HEK293 (cell line): Measurements from ENCODE around the gene CKM.
A peak's percentile ranks its signal among the peaks of the same experiment; 100 is the strongest.

Source experiments
- ATF2 ChIP-seq: fragments of 450-650 bp; formaldehyde crosslinking; IDR thresholded peaks from 2 replicates; pipeline ENCODE4 v1.5.1; 2016; ENCODE audit warnings: missing biosample characterization, missing genetic modification characterization, low read depth
- KLF10 ChIP-seq: fragments of 450-650 bp; IDR thresholded peaks from 2 replicates; pipeline ENCODE4 v1.5.1; 2018; ENCODE audit warnings: missing biosample characterization, mild to moderate bottlenecking, missing genetic modification characterization
- MYNN ChIP-seq: fragments of 450-650 bp; formaldehyde crosslinking; IDR thresholded peaks from 2 replicates; pipeline ENCODE4 v1.5.1; 2016; ENCODE audit warnings: missing biosample characterization, missing genetic modification characterization, borderline replicate concordance
- MZF1 ChIP-seq: fragments of 450-650 bp; formaldehyde crosslinking; IDR thresholded peaks from 2 replicates; pipeline ENCODE4 v1.5.1; 2017; ENCODE audit warnings: missing biosample characterization, missing genetic modification characterization, borderline replicate concordance
- OSR2 ChIP-seq: fragments of 450-650 bp; formaldehyde crosslinking; IDR thresholded peaks from 2 replicates; pipeline ENCODE4 v1.5.1; 2016; ENCODE audit warnings: missing biosample characterization, missing genetic modification characterization
- PRDM1 ChIP-seq: fragments of 450-650 bp; formaldehyde crosslinking; IDR thresholded peaks from 2 replicates; pipeline ENCODE4; 2016; ENCODE audit warnings: missing biosample characterization, missing genetic modification characterization
- RBAK ChIP-seq: fragments of 450-650 bp; formaldehyde crosslinking; IDR thresholded peaks from 2 replicates; pipeline ENCODE4 v1.5.1; 2016; ENCODE audit warnings: missing biosample characterization, missing genetic modification characterization
- SALL2 ChIP-seq: fragments of 450-650 bp; formaldehyde crosslinking; IDR thresholded peaks from 2 replicates; pipeline ENCODE4 v1.5.0; 2017; ENCODE audit warnings: missing biosample characterization, mild to moderate bottlenecking, missing genetic modification characterization, borderline replicate concordance
- TRIM28 ChIP-seq: IDR thresholded peaks from 2 replicates; pipeline ENCODE4 v1.6.1; 2011; ENCODE audit warnings: low read length, control low read depth, borderline replicate concordance
- ZBTB1 ChIP-seq: fragments of 450-650 bp; formaldehyde crosslinking; IDR thresholded peaks from 2 replicates; pipeline ENCODE4 v1.5.1; 2016; ENCODE audit warnings: missing biosample characterization, missing genetic modification characterization
- ZBTB20 ChIP-seq: fragments of 450-650 bp; formaldehyde crosslinking; IDR thresholded peaks from 2 replicates; pipeline ENCODE4 v1.5.1; 2016; ENCODE audit warnings: missing biosample characterization, missing genetic modification characterization
- ZBTB26 ChIP-seq: fragments of 450-650 bp; formaldehyde crosslinking; optimal IDR thresholded peaks from 2 replicates; pipeline ENCODE3; 2016; ENCODE audit warnings: missing biosample characterization, mild to moderate bottlenecking, missing genetic modification characterization
- ZBTB44 ChIP-seq: fragments of 450-650 bp; IDR thresholded peaks from 2 replicates; pipeline ENCODE4 v1.5.1; 2018; ENCODE audit warnings: missing biosample characterization, mild to moderate bottlenecking, missing genetic modification characterization
- ZBTB49 ChIP-seq: fragments of 450-650 bp; formaldehyde crosslinking; IDR thresholded peaks from 2 replicates; pipeline ENCODE4 v1.5.1; 2016; ENCODE audit warnings: missing biosample characterization, missing genetic modification characterization, low read depth
- ZBTB7A ChIP-seq: fragments of 450-650 bp; formaldehyde crosslinking; IDR thresholded peaks from 2 replicates; pipeline ENCODE4 v1.5.1; 2016; ENCODE audit warnings: low read depth, missing biosample characterization, missing genetic modification characterization
- ZBTB8A ChIP-seq: fragments of 450-650 bp; formaldehyde crosslinking; IDR thresholded peaks from 2 replicates; pipeline ENCODE4 v1.5.1; 2016; ENCODE audit warnings: missing biosample characterization, missing genetic modification characterization
- ZFP37 ChIP-seq: fragments of 450-650 bp; formaldehyde crosslinking; IDR thresholded peaks from 2 replicates; pipeline ENCODE4 v1.5.1; 2016; ENCODE audit warnings: missing biosample characterization, missing genetic modification characterization
- ZFP69B ChIP-seq: fragments of 450-650 bp; formaldehyde crosslinking; IDR thresholded peaks from 2 replicates; pipeline ENCODE4 v1.5.1; 2016; ENCODE audit warnings: missing biosample characterization, missing genetic modification characterization
- ZNF169 ChIP-seq: fragments of 450-650 bp; formaldehyde crosslinking; IDR thresholded peaks from 2 replicates; pipeline ENCODE4 v1.5.1; 2016; ENCODE audit warnings: missing biosample characterization, missing genetic modification characterization
- ZNF214 ChIP-seq: fragments of 450-650 bp; formaldehyde crosslinking; IDR thresholded peaks from 2 replicates; pipeline ENCODE4 v1.5.1; 2017; ENCODE audit warnings: missing biosample characterization, mild to moderate bottlenecking, missing genetic modification characterization, borderline replicate concordance
- ZNF24 ChIP-seq: fragments of 450-650 bp; formaldehyde crosslinking; IDR thresholded peaks from 2 replicates; pipeline ENCODE4 v1.5.1; 2016; ENCODE audit warnings: missing biosample characterization, missing genetic modification characterization
- ZNF366 ChIP-seq: fragments of 450-650 bp; formaldehyde crosslinking; conservative IDR thresholded peaks from 2 replicates; pipeline ENCODE4 v1.5.1; 2016; ENCODE audit warnings: missing biosample characterization, missing genetic modification characterization
- ZNF416 ChIP-seq: fragments of 450-650 bp; formaldehyde crosslinking; IDR thresholded peaks from 2 replicates; pipeline ENCODE4 v1.5.1; 2016; ENCODE audit warnings: missing biosample characterization, missing genetic modification characterization
- ZNF426 ChIP-seq: fragments of 450-650 bp; formaldehyde crosslinking; IDR thresholded peaks from 2 replicates; pipeline ENCODE4 v1.5.1; 2017; ENCODE audit warnings: missing biosample characterization, missing genetic modification characterization, mild to moderate bottlenecking, inconsistent platforms, moderate library complexity
- ZNF433 ChIP-seq: fragments of 450-650 bp; formaldehyde crosslinking; IDR thresholded peaks from 2 replicates; pipeline ENCODE4 v1.5.1; 2016; ENCODE audit warnings: missing biosample characterization, missing genetic modification characterization, low read depth
- ZNF488 ChIP-seq: fragments of 450-650 bp; formaldehyde crosslinking; IDR thresholded peaks from 2 replicates; pipeline ENCODE4 v1.5.1; 2016; ENCODE audit warnings: missing biosample characterization, missing genetic modification characterization
- ZNF530 ChIP-seq: fragments of 450-650 bp; formaldehyde crosslinking; IDR thresholded peaks from 2 replicates; pipeline ENCODE4 v1.5.1; 2016; ENCODE audit warnings: low read depth, missing biosample characterization, missing genetic modification characterization
- ZNF600 ChIP-seq: fragments of 450-650 bp; formaldehyde crosslinking; IDR thresholded peaks from 2 replicates; pipeline ENCODE4 v1.5.1; 2016; ENCODE audit warnings: missing biosample characterization, missing genetic modification characterization
- ZNF610 ChIP-seq: fragments of 450-650 bp; formaldehyde crosslinking; IDR thresholded peaks from 2 replicates; pipeline ENCODE4 v1.5.1; 2016; ENCODE audit warnings: missing biosample characterization, missing genetic modification characterization, borderline replicate concordance
- ZNF621 ChIP-seq: fragments of 450-650 bp; formaldehyde crosslinking; IDR thresholded peaks from 2 replicates; pipeline ENCODE4 v1.5.1; 2017; ENCODE audit warnings: missing biosample characterization, missing genetic modification characterization
- ZNF623 ChIP-seq: fragments of 450-650 bp; formaldehyde crosslinking; IDR thresholded peaks from 2 replicates; pipeline ENCODE4 v1.5.1; 2016; ENCODE audit warnings: missing biosample characterization, missing genetic modification characterization
- ZNF626 ChIP-seq: fragments of 450-650 bp; sonication (Bioruptor Pico); formaldehyde crosslinking; IDR thresholded peaks from 2 replicates; pipeline ENCODE4 v1.5.1; 2018; ENCODE audit warnings: missing biosample characterization, missing genetic modification characterization, inconsistent platforms
- ZNF701 ChIP-seq: fragments of 450-650 bp; formaldehyde crosslinking; IDR thresholded peaks from 2 replicates; pipeline ENCODE4 v1.5.1; 2016; ENCODE audit warnings: missing biosample characterization, missing genetic modification characterization
- ZSCAN18 ChIP-seq: fragments of 450-650 bp; formaldehyde crosslinking; IDR thresholded peaks from 2 replicates; pipeline ENCODE4 v1.5.1; 2016; ENCODE audit warnings: missing biosample characterization, missing genetic modification characterization

The CKM gene

GRCh38 chr19:45340899-45341453, 18.3 kb upstream of the CKM start (continued):
- TF ChIP-seq ZBTB26 (tag by site-specific recombination) (peak; percentile 52), ZBTB8A (tag by site-specific recombination) (no peak), ZNF600 (tag by site-specific recombination) (no peak), OSR2 (no peak), ZNF488 (tag by site-specific recombination) (no peak), RBAK (no peak), ZNF621 (tag by site-specific recombination) (no peak), ZNF623 (no peak), ZNF426 (tag by site-specific recombination) (no peak), SALL2 (no peak), ZFP37 (no peak), ZNF433 (tag by site-specific recombination) (no peak), ZNF366 (tag by site-specific recombination) (no peak), ZNF169 (0 out of 2 replicates have a peak, but pooled peaks have one; percentile 13), ZBTB20 (tag by site-specific recombination) (no peak; the same call in 1 of the 2 replicates), ZBTB7A (tag by site-specific recombination) (no peak), ZNF701 (no peak), ZSCAN18 (tag by site-specific recombination) (no peak), MZF1 (no peak), ATF2 (tag by site-specific recombination) (no peak), MYNN (tag by site-specific recombination) (no peak), ZNF626 (tag by site-specific recombination) (no peak), ZNF610 (tag by site-specific recombination) (no peak), ZFP69B (tag by site-specific recombination) (no peak), ZNF416 (no peak), ZNF24 (tag by site-specific recombination) (no peak), ZBTB49 (tag by site-specific recombination) (no peak), KLF10 (no peak), TRIM28 (no peak), ZNF530 (tag by site-specific recombination) (no peak), ZBTB44 (no peak), ZNF214 (tag by site-specific recombination) (no peak), ZBTB1 (tag by site-specific recombination) (no peak), PRDM1 (tag by site-specific recombination) (peak; percentile 53)
